Measurements from ENCODE around the gene GRM8. TPM values are rescaled to one million over a fixed set of nuclear protein-coding genes. Genes with fewer than 3 reads are reported as not detected.

Gene GRM8
- total RNA-seq, 1 experiment from 2014 or later = not detected

DNA sequence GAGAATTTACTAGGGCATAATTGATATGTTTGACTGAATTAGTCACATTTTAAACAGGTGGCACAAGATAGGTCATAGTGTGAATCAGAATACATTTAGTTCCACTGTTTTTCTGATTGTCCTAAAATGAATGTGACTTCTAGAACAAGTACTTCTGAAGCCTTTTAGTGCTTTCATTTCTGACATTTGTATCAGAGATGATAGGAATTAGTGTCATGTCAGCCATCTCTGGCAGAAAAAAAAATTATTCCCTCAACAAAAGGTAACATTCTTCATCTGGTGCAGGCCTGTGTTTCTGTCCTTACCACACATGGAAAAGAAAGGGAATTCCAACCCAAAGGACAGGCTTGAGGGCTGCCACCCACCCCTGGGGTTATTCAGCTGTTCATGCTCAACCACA lies 21.3 kb downstream of the GRM8 start:
- no peak for DNase-seq (ENCODE audit: low read depth)

DNA sequence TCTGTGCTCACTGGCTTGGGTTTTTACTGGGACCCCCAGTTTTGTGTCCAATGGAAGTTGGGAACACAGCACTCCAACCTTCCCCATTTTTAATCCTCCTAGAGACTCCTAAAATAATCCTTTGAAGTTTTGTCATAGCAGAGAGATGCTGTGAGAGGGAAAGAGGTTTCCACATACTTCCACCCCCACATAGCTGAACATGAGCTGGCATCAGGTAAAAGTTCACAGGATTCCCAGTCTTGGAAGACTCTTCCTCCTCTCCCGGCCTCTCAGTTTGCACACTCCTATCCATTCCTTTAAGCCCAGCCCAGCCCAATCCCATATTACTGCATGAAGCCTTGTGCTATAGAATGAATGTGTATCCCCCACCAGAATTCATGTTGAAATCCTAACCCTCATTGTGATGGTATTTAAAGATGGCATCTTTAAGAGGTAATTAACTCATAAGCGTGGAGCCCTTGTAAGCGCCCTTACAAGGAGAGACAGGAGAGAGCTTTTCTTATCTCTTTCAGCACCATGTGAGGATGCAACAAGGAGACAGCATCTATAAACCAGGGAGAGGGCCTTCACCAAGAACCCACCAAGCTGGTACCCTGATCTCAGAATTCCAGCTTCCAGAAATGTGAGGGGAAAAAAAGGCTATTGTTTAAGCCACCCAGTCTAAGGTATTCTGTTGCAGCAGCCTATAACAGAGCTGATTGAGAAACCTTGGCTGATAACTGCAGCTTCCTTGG lies 22.4 kb downstream of the GRM8 start:
- DNase-seq (ENCODE audit: low read depth) = no peak

DNA sequence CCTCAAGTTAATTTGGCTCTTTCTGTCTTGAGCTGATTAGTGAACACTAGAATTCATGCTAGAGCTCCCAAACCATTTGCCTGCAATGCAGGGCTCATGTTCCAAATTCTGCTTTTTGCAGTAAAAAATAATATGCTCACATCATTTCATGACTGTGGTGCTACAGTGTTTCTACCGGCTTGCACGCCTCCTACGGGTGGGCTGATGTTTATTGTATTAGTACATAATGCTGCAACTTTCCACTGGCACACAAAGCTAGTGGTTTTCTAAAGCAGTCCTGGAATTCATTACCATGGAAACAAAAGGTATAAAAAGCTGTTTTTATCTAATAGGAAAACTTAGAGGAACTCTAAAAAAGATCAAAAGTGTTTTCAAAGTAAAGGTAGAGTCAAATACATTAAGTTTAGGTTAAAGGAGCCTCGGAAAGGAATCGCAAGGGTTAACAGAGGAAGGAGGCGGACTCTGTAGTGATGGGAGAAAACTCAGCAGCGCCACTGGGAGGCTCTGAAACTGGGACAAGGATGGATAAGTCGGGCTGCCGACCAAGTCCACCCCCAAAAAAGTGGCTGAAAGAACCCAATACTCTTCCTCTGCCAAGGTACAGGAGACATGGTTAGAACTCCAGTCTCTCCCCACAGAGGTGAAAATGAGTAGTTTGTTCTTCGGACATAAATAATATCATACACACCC lies 25.9 kb downstream of the GRM8 start:
- DNase-seq (ENCODE audit: low read depth) = no peak

DNA sequence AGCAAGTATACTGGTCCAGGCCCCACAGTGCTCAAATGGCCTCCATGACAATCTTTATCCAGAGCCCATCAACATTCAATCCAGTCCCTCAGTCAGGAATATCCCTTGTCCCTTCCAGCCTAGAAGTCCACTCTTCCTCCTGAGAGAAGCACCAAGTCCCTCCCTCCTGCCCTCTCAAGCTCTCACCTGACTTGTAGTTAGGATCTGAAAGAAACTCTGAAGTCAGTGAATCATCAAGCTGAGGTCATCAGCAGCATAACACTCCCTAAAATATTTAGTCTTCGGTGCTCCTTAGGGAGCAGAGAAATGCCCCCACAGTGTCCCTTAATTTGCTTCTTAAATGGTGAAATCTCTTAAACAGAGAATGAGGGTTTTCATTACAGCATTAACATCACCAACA lies 31.0 kb downstream of the GRM8 start:
- no peak for DNase-seq (ENCODE audit: low read depth)

DNA sequence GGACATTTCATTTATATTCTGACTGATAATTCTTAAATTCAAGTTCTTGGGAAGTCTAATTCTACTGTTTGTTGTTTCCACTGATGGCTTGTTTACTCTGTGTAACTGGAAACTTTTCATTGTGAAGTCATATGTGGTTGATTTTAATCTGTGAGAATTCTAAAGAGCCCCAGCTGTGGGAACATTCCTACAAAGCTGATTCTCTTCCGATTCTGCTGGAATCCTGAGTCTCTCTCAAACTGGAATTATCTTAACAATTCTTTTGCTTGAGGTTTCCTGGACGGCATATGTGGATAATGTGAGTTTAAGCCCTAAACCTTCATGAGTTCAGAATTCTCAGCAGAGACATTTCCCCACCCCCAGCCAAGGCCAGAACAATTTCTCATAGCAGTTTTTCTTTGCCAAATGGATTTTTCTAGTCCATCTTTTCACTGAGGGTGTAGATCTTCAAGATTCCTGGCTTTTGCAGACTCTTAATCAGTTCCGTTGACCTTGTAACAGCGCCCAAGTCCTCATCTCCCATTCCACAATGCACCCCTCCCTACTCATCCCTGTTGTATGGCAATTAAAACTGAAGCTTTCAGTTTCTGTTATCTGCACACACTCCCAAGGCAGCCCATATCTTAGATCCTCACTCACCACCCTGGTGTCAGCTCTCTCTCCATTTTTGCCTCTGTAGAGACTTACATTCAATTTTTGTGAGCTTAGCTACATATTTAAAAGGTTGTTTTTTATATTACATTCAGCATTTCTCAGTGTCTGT lies 37.6 kb downstream of the GRM8 start:
- no peak for DNase-seq (ENCODE audit: low read depth)

DNA sequence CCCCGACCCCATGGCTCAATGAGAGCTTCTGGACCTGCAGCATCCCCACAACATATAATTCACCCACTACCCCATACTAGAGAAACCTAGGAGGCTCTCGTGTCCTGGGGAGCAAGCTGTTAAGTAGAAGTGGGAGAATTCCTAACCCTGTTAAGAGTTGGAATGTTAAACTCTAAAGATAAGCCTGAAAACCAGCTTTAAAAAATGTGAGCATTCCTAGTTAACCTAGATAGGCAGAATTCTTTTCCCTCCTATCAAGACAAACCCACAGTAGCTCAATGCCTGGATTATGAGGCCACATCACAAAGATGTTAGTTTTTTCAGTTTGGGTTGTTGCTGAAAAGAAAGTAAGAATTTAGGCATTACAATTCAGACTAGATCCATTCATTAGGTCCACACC lies 42.9 kb downstream of the GRM8 start:
- DNase-seq (ENCODE audit: low read depth) = no peak

DNA sequence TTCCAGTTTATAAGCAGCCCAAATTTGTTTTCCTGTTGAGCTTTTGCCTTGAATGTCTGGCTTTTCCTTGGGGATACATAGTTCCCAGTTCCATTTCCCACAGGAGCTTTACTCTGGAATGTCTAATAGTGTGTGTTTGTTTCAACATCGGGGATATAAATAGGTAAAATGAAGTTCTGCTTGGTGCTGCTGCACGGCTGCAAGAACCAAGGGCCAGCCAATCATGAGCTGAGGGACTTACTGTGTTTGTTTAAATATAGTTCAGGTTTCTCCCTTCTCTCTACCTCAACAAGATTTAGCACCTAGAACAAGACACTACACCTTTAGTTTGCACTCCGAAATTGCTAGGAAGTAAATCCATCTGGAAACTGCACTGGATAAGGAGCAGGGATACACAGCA lies 43.9 kb downstream of the GRM8 start:
- DNase-seq (ENCODE audit: low read depth) = no peak

DNA sequence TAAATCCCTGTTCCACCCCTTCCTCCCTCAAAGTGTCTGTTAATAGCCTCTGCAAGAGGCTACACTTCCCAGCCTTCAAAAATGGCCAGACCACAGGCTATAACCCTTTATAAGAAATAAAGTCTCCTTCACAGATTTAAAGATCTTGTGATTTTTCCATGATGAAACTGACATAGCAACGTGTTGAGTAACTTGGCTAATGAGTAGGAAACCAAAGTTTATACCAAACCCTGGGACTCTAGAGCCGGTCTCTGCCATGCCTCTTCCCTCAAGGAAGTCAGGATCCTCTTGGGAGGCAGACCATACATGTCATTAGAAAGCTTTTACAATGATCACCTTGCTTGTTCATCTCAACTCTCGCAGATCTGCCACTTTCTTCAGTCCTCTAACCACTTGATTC lies 44.4 kb downstream of the GRM8 start:
- DNase-seq (ENCODE audit: low read depth) = no peak

DNA sequence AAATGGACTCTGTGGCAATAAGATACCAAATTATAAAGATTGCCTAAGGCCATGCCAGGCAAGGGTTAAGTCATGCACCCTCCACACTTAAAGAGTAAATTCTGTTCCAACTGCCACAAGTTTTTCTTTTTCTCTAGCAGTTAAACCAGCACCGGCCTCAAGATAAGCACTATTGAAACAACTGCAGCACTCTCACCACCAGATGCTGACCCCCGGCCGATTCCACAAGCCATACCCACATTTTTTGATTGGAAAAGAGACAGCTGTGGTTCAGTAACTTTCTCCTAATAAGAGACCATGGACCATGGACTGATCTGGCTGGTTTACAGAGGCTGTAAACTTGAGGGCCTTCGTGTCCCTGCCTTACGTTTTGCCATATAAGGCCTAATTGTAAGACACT lies 44.9 kb downstream of the GRM8 start:
- no peak for DNase-seq (ENCODE audit: low read depth)

DNA sequence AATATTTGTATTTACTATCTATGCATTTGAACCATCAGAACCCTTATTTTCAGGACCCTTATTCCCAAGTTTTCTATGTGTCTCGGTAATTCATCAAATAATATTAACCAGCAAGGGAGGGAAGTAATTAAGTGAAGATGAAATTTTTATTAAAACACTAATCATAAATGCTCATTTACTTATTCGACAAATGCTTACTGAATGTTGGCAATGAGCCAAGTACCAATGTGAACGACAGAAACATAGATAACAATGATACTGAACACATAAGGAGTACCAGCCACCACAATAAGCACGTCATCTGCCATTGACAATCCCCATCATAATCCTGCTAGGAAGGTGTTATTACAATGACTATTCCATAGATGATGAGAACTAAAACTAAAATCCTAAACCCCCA lies 45.5 kb downstream of the GRM8 start:
- no peak for DNase-seq (ENCODE audit: low read depth)

DNA sequence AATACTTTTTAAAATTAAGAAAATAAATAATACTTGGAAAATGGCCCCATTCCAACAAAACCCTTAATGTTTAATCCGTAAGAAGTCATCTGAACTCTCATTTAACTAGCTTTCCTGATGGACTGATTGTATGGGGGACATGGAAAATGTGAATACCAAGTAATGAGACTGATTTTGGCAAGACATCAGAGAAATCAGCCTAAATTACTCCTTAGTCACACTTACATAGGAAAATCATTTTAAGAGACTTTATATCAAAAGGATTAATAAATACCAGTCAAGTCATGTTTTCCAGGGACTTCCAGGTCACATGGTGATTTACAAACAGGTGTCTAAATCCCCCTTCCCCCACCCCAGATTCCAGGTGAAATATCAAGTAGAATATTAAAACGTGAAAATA lies 58.2 kb downstream of the GRM8 start:
- DNase-seq (ENCODE audit: low read depth) = no peak

DNA sequence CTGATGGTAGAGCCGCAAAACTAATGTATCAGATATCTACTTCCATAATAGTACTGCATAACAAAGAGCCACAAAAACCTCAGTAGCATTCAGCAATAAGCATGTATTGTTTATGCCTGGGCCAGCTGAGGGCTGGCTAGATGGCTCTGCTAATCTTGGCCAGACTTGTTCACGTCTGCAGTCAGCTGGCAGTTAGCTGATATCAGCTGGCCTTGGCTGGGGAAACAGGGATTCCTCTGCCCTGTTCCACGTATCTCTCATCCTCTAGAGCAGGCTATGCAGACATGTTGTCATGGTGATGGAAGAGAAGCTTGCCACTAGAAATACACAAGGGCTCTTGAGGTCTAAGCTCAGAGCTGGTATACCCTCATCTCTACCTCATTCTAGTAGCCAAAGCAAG lies 62.9 kb downstream of the GRM8 start:
- no peak for DNase-seq (ENCODE audit: low read depth)

DNA sequence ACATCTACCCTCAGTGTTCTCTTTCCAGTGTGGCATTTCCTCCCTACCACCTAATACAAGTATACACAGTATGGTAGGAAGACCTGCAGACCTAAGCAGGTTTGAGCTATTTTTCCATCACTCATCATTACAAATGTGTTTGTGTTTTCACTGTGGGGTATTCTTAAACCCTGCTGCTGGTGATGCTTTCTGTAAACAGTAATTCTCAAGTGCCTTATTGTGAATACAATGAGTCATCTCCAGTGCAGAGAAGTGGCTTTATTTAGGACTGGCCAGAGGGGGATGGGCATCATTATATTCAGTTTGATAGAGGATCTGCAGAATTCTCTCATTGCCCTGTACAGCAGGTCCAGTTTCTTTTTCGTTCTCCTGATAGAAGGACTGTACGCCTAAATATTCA lies 63.7 kb downstream of the GRM8 start:
- no peak for DNase-seq (ENCODE audit: low read depth)

DNA sequence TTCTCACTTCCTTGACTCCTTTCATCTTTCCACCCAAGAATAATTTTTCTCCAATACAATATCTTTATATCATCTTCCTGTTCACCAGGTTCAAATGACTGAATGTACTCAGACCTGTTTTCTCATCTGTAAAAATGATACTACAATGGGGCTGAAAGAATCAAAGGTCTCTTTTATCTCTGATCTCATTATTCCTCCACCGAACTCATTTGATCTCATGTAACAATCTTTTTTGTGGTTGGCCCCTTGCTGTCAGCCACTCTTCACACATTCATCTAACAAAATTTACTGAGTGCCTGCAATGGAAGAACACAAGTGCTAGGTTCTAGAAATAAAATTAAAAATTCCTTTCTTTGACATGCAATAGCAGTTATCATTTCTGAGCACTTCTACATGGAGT lies 65.0 kb downstream of the GRM8 start:
- no peak for DNase-seq (ENCODE audit: low read depth)

DNA sequence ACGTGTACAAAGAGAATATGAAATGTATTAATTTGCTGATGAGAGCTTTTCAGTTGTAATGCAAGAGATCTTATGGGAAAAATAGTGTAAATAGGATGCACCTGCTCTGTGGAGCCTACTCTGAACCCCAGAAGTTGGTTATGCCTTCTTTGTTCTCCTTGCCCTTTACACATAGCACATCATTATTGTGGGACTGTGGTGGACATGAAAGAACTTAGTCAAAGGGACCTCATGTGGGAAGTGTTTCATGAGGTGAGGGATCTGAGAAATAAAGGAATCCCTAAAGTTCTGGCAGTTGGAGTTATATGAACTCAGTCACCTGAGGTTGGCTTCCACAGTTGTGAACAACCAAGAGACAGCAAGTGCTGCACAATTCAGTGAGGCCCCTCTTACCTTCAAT lies 66.1 kb downstream of the GRM8 start:
- DNase-seq (ENCODE audit: low read depth) = no peak

DNA sequence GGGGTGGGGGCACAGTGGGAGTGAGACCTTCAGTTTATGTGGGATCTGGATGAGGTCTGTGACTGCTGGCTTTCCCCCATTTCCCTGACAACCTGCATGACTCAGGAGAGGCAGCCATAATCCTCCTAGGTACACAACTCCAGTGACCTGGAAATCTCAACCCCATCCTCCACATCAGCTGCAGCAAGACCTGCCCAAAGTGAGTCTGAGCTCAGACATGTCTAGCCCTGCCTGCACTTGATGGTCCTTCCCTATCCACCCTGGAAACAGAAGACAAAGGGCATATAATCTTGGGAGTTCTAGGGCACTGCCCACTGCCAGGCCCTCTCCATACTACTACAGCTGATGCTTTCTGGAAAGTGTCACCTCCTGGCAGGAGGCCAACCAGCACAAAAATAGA lies 75.6 kb downstream of the GRM8 start:
- DNase-seq (ENCODE audit: low read depth) = no peak

DNA sequence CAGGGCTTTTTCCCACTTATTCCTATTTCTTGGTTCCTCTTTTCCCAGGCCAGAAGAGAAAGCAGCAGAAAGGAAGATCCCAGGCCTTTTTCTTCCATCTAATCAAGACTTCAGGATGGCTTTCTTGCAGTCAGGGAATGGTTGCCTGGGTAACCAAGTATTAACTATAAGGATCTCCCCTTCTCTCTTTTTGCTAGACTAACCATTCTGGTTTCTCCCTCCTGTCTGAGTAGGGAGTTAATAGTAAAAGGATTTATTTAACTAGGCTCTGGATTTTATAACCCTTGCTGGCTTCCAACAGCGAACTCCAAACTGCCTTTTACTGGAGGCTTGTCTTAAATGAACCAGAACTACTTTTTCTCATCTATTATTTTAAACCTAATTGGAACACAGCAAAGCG lies 90.4 kb downstream of the GRM8 start:
- DNase-seq (ENCODE audit: low read depth) = no peak

DNA sequence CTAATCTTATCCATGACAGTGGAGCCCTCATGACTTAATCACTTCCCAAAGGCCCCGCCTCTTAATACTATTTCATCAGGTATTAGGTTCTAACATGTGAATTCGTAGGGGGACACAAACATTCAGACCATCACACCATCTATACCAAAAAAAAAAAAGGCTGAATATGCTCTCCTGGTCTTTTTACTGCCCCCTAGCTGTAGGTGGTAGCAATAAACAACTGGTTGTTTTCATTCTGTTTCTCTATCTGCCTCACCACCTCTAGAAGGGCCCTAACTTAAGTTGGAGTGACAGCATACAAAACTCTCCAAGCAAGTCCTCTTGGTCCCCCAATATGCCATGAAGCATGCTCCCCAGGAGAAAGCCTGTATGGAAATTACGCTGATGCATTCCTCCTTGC lies 94.1 kb downstream of the GRM8 start:
- DNase-seq (ENCODE audit: low read depth) = no peak

DNA sequence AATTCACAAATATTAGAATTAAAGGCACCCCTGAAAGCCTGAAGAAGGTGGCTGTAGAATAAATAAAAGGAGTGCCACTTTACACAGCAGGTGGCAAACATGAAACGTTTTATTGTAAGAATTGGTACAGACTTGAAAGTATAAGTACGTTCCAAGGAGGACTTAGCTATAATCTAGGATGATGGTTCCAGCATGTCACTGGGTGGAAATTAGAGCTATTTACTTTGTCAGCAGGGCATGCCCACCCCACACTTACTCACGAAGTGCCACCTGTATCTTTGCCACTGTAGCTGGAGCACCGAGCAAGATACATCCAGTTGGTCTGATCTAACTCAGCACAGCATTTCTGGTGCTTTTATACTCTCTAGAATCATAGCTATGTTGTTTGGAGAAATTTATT lies 97.8 kb downstream of the GRM8 start:
- DNase-seq (ENCODE audit: low read depth) = no peak

DNA sequence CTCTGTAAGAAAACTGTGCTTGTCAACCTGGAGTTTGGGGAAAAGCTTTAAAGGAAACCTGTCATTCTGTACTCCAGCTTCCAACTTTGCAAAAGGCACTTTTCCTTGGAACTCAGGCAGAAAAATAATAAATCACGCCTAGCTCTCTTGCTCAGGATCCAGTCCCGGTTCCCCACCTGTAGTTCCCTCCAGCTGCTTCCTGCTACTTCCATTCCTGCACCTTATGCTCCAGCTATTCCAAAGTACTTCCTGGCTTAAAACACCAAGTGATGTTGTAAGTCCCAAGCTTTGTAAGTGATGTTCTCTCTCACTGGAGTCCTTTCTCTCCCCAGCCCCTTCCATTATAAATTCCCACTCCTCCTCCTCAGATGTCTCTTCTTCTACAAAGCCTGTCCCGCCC lies 98.6 kb downstream of the GRM8 start:
- no peak for DNase-seq (ENCODE audit: low read depth)

DNA sequence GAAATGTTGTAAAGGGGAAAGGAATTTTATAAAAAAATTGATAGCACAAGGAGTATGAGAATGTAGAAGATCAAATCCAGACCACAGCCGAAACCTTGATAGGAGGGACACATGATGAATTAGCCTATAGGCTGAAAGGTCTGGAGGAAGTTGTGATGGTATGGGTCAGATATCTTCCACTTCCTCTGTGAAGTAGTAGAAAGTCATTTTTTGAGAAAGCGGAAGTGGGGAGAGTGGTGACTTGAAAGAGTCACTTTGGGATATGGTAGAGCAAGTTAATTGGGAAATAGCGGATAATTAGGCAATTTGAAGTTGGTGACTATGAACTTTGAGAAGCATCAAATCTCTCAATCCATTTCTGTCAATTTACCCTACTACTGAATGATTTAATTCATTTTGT lies 99.4 kb downstream of the GRM8 start:
- DNase-seq (ENCODE audit: low read depth) = no peak

DNA sequence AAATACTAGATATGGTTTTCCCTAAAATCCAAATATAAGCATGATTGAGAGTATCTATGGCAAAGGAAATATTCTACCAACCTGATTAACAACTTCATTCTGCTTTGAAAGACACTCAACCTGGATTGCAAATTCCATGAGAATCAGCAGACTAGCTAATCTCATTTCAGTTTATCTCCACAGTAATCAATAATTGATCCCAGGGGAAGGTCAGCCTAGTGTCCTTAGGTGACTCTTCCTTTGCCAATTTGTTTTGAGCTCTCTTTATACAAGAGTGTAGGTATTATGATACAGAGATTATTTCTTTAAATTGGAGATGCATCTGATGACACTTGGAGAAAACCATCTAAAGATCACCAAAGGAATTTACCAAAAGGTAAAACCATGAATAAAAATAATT lies 100.3 kb downstream of the GRM8 start:
- DNase-seq (ENCODE audit: low read depth) = no peak

DNA sequence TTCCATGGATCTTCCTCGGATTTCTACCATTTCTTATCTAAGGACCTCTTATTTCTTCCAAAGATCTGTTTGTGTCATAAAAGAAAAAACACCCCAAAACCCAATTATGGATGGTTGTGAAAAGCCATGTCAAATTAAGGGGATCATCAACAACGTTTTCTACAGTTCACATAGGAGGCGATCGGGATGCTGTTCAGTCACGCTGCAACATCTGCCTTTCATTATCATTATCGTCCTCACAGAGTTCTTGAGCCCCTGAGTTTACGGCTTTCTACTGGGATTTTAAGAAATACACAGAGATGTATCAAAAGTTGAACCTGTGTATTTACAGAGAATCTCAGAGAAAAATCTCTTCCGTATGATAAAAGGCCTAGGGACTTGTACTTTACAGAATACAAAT lies 101.4 kb downstream of the GRM8 start:
- no peak for DNase-seq (ENCODE audit: low read depth)
